OCI-LY3 (cell line): ENCODE data around the gene MBP.

Experiments
- H2AFZ ChIP-seq: fragments of 200-600, 300-600 bp; shearing (Covaris generic); 2 replicates; pipeline ENCODE4 v1.6.0; 2014; ENCODE audit warnings: antibody characterized with exemption, low read depth, low read length
- H3K27ac ChIP-seq: fragments of 200-600, 300-600 bp; sonication (generic); 2 replicates; pipeline ENCODE4 v1.5.1; 2014; ENCODE audit warnings: mild to moderate bottlenecking, low read length, moderate library complexity, mixed read lengths
- H3K27me3 ChIP-seq: fragments of 200-600, 300-600 bp; sonication (generic); 2 replicates; pipeline ENCODE4 v1.6.1; 2014; ENCODE audit warnings: low read depth, low read length, mixed read lengths
- H3K36me3 ChIP-seq: fragments of 200-600, 300-600 bp; sonication (generic); replicated peaks from 2 replicates; pipeline ENCODE3; 2014; ENCODE audit warnings: low read depth, low read length, mixed read lengths
- H3K4me1 ChIP-seq: fragments of 300-600, 200-600 bp; sonication (generic); 2 replicates; pipeline ENCODE4 v1.6.1; 2014; ENCODE audit warnings: low read length, mixed read lengths
- H3K4me2 ChIP-seq: fragments of 200-600, 300-600 bp; sonication (generic); 2 replicates; pipeline ENCODE4 v1.6.1; 2014; ENCODE audit warnings: low read length, mixed read lengths
- H3K4me3 ChIP-seq: fragments of 300-600, 200-600 bp; sonication (generic); 2 replicates; pipeline ENCODE4 v1.5.1; 2014; ENCODE audit warnings: antibody characterized with exemption, mild to moderate bottlenecking, low read length, moderate library complexity
- H3K79me2 ChIP-seq: fragments of 300-600, 200-600 bp; shearing (Covaris generic); 2 replicates; pipeline ENCODE4 v1.6.1; 2014; ENCODE audit warnings: mild to moderate bottlenecking, low read length, mixed read lengths
- H3K9ac ChIP-seq: fragments of 300-600, 200-600 bp; shearing (Covaris generic); 2 replicates; pipeline ENCODE4 v1.6.0; 2014; ENCODE audit warnings: mild to moderate bottlenecking, low read length, moderate library complexity
- H3K9me3 ChIP-seq: fragments of 200-600, 300-600 bp; shearing (Covaris generic); 2 replicates; pipeline ENCODE4 v1.6.1; 2014; ENCODE audit warnings: low read length, mixed read lengths; ENCODE audit not compliant: insufficient read depth
- H4K20me1 ChIP-seq: fragments of 200-600, 300-600 bp; sonication (generic); 2 replicates; pipeline ENCODE4 v1.6.1; 2016; ENCODE audit warnings: low read length, mixed read lengths; ENCODE audit not compliant: insufficient read depth
- CTCF ChIP-seq: fragments of 200-600, 300-600 bp; sonication (generic); IDR thresholded peaks from 2 replicates; pipeline ENCODE4 v1.5.1; 2014; ENCODE audit warnings: antibody characterized with exemption, low read length, low read depth
- EZH2phosphoT487 ChIP-seq: fragments of 200-600 bp; shearing (Covaris generic); IDR thresholded peaks from 2 replicates; pipeline ENCODE4 v1.6.1; 2018; ENCODE audit warnings: antibody characterized with exemption, mixed run types, low read depth

Gene MBP

DNA sequence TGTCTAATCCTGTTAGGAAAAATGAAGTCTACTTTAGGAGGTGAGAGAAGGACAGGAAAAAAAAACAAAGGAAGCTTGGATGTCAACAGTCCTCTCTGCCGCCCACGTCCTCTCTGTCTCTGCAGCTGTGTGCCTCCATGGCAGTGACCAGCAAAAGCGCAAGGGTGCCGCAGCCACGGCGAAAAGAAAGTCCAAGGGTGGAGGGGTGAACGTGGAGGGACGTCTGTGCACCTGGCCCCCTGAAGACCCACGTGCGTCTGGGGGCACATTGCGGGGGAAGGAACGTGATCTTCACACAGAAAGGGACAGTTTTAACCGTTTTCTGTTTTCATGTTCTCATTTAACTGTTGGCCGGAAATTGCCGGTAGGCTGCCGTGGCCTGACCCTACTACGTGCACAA lies 152.7 kb downstream of the MBP start:
- Histone ChIP-seq H3K4me1 (peaks cover 26% of the 10 kb centered on the region), H3K27ac (no peak overlapping the region)

GRCh38 chr18:76979111-76979751 lies 153.4 kb downstream of the MBP start:
- H4K20me1 ChIP-seq: 0 out of 2 replicates have a peak, but pooled peaks cover 3% of the 10 kb centered on the region
- TF ChIP-seq EZH2phosphoT487 (no peak), CTCF (no peak)
- no peak overlapping the region for H3K27ac ChIP-seq
- peaks cover 5% of the 10 kb centered on the region for H3K36me3 ChIP-seq
- H3K79me2 ChIP-seq: no peaks in the 10 kb centered on the region
- H3K9me3 ChIP-seq: no peaks in the 10 kb centered on the region
- H3K4me3 ChIP-seq: no peak overlapping the region
- H3K4me2 ChIP-seq: no peak overlapping the region
- H3K9ac ChIP-seq: no peak overlapping the region
- H2AFZ ChIP-seq: no peak overlapping the region
- H3K4me1 ChIP-seq: peaks cover 26% of the 10 kb centered on the region
- H3K27me3 ChIP-seq: peaks cover 12% of the 10 kb centered on the region

More for the DNA sequence above, 152.7 kb downstream of the MBP start:
- Histone ChIP-seq H3K4me3 (no peak overlapping the region), H3K79me2 (no peaks in the 10 kb centered on the region), H4K20me1 (0 out of 2 replicates have a peak, but pooled peaks cover 3% of the 10 kb centered on the region), H3K36me3 (peaks cover 5% of the 10 kb centered on the region), H2AFZ (no peak overlapping the region), H3K27me3 (peaks cover 12% of the 10 kb centered on the region), H3K9me3 (no peaks in the 10 kb centered on the region), H3K4me2 (no peak overlapping the region), H3K9ac (no peak overlapping the region)
- no peak for TF ChIP-seq CTCF
- TF ChIP-seq EZH2phosphoT487: no peak

DNA sequence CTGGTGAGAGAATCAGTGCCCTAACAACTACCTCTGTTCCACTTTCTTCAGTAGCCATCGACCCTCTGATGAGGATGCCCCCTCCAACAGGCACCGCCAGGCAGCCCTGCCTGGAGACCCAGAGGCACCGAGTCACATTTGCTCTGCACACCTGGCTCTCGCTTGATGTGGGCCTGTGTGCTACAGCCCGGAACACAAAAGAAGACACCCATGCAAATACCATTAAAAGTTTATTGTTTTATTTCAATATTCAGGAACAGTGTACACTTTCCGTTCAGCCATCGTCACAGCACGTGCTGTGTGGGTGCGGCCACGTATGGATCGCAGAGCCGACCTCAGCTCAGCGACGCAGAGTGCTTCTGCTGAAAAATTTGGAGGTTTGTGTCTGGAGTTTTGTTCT lies 154.0 kb downstream of the MBP start:
- Histone ChIP-seq H3K79me2 (no peaks in the 10 kb centered on the region), H3K9me3 (no peaks in the 10 kb centered on the region), H2AFZ (no peak overlapping the region), H4K20me1 (0 out of 2 replicates have a peak, but pooled peaks cover 3% of the 10 kb centered on the region), H3K27ac (no peak overlapping the region), H3K9ac (no peak overlapping the region), H3K4me2 (no peak overlapping the region), H3K27me3 (peaks cover 12% of the 10 kb centered on the region), H3K4me3 (no peak overlapping the region), H3K36me3 (peaks cover 5% of the 10 kb centered on the region), H3K4me1 (peaks cover 25% of the 10 kb centered on the region)
- TF ChIP-seq CTCF: no peak
- no peak for TF ChIP-seq EZH2phosphoT487

- TF ChIP-seq CTCF: no peak
- no peak for TF ChIP-seq EZH2phosphoT487
- no peaks in the 10 kb centered on the region for H3K79me2 ChIP-seq
- peaks cover 5% of the 10 kb centered on the region for H3K36me3 ChIP-seq
- no peak overlapping the region for H3K27ac ChIP-seq
- H3K27me3 ChIP-seq: peaks cover 12% of the 10 kb centered on the region
- H3K9ac ChIP-seq: no peak overlapping the region
- peaks cover 18% of the 10 kb centered on the region for H3K4me1 ChIP-seq
- no peak overlapping the region for H2AFZ ChIP-seq
- H3K4me3 ChIP-seq: no peak overlapping the region
- H3K4me2 ChIP-seq: no peak overlapping the region
- H4K20me1 ChIP-seq: no peaks in the 10 kb centered on the region
- H3K9me3 ChIP-seq: no peaks in the 10 kb centered on the region
These were observed 154.8 kb downstream of the MBP start for GRCh38 chr18:76977684-76978232.
